ENCODE data around the gene ZWILCH.

The ZWILCH gene

DNA sequence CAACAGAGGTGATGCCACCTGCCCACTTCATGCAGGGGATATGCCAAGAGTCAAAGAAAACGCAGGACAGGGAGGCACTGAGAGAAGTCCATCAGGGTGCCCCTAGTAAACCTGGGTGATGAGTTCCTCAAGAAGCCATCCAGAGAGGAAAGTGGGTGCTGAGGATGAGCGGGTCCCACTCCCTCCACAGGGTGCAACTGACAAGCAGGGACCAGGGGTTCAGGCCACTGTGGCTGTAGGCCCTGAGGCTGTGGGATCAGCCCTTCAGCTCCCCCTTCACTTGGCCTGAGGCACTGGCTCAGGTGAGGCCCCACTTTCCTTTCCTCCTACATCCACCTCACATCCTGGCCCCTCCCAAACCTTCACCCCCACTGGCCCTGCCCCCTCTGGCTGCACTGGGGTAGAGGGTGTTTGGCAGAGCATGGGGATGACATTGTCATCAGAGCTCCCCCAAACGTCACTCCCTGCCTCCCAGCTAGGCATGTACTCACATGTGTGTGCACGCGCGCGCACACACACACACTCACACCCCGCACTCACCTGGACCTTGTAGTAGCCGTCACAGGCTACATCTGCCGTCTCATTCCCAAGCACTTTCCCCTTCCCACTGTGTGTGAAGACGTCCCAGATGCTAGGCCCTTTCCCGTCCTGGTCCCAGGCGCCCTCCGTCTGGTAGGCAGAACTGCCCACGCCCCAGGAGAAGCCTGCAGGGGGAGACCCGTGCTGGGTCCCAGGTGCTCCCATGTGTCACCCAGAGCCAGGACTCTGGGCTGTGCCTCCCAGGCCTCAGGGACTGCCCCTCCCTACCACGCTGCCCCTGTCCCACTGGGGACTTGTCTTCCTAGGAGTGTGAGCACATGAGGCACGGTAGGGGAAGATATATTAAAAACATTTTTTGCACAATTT is 59.3 kb downstream of the ZWILCH start:
- no peaks in the 10 kb centered on the region; the same call in 1 of the 2 replicates for H3K27me3 ChIP-seq (ENCODE audit: insufficient read depth, low read length)
- peaks cover 3% of the 10 kb centered on the region for H3K4me1 ChIP-seq (ENCODE audit: insufficient read depth, low read length, severe bottlenecking)
- H3K9me3 ChIP-seq (ENCODE audit: low read length), result no peaks in the 10 kb centered on the region
- no peaks in the 10 kb centered on the region for H4K20me1 ChIP-seq (ENCODE audit: insufficient read depth, low read length)
- no peak overlapping the region for H3K4me2 ChIP-seq (ENCODE audit: low read length)
- no peaks in the 10 kb centered on the region for H3K79me2 ChIP-seq (ENCODE audit: insufficient read depth, low read length)
- H3F3A ChIP-seq (ENCODE audit: insufficient read depth, low read length), result no peaks in the 10 kb centered on the region
- TF ChIP-seq, protein P1, sequence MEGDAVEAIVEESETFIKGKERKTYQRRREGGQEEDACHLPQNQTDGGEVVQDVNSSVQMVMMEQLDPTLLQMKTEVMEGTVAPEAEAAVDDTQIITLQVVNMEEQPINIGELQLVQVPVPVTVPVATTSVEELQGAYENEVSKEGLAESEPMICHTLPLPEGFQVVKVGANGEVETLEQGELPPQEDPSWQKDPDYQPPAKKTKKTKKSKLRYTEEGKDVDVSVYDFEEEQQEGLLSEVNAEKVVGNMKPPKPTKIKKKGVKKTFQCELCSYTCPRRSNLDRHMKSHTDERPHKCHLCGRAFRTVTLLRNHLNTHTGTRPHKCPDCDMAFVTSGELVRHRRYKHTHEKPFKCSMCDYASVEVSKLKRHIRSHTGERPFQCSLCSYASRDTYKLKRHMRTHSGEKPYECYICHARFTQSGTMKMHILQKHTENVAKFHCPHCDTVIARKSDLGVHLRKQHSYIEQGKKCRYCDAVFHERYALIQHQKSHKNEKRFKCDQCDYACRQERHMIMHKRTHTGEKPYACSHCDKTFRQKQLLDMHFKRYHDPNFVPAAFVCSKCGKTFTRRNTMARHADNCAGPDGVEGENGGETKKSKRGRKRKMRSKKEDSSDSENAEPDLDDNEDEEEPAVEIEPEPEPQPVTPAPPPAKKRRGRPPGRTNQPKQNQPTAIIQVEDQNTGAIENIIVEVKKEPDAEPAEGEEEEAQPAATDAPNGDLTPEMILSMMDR (IDR thresholded peaks at IDR 0.05; ENCODE audit: low read length), result no peak
- TF ChIP-seq EZH2 (IDR thresholded peaks at IDR 0.05; ENCODE audit: borderline replicate concordance, low read length), result no peak
- H3K9me2 ChIP-seq (ENCODE audit: low read depth, low read length), result no peaks in the 10 kb centered on the region
- no peak overlapping the region for H2AFZ ChIP-seq (ENCODE audit: low read length)
- H3K4me3 ChIP-seq (ENCODE audit: low read depth, low read length, poor library complexity, severe bottlenecking), result no peak overlapping the region
- no peak overlapping the region for H3K27ac ChIP-seq (ENCODE audit: low read depth, low read length, poor library complexity, severe bottlenecking)
- no peaks in the 10 kb centered on the region for H3K36me3 ChIP-seq (ENCODE audit: insufficient read depth, low read length)
- H3K9ac ChIP-seq (ENCODE audit: low read length), result no peak overlapping the region

DNA sequence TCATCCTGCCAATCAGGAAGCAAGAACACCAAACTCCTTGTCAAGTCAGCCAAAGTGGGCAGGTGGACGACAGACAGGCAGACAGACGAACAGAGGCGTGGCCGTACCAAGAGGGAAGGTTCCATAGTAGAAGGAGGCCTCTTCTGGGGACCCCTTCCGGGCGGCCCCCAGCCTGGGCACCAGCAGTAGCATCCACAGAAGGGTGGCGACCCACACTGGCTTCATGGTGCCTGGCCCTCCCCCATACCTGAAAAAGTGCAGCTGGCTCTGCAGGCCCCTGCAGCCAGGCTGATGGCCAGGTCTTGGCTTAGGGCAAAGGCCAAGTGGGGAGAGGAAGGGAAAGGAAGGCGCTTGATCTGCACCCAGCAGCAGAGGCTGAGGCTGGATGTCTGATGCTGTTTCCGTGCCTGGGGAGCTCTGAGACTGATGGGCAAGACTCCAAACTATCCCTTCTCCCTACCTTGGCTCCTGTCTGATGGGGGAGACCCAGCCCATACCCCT is 60.1 kb downstream of the ZWILCH start:
- H4K20me1 ChIP-seq (ENCODE audit: insufficient read depth, low read length), result no peaks in the 10 kb centered on the region
- no peak overlapping the region for H3K9ac ChIP-seq (ENCODE audit: low read length)
- no peak overlapping the region for H2AFZ ChIP-seq (ENCODE audit: low read length)
- no peak overlapping the region for H3K4me3 ChIP-seq (ENCODE audit: low read depth, low read length, poor library complexity, severe bottlenecking)
- TF ChIP-seq, protein P1 (IDR thresholded peaks at IDR 0.05; ENCODE audit: low read length), result no peak
- TF ChIP-seq EZH2 (IDR thresholded peaks at IDR 0.05; ENCODE audit: borderline replicate concordance, low read length), result no peak
- H3K4me2 ChIP-seq (ENCODE audit: low read length), result no peak overlapping the region
- no peaks in the 10 kb centered on the region for H3K79me2 ChIP-seq (ENCODE audit: insufficient read depth, low read length)
- H3K9me2 ChIP-seq (ENCODE audit: low read depth, low read length), result no peaks in the 10 kb centered on the region
- no peaks in the 10 kb centered on the region for H3K36me3 ChIP-seq (ENCODE audit: insufficient read depth, low read length)
- H3K4me1 ChIP-seq (ENCODE audit: insufficient read depth, low read length, severe bottlenecking), result peaks cover 3% of the 10 kb centered on the region
- H3K27me3 ChIP-seq (ENCODE audit: insufficient read depth, low read length), result no peaks in the 10 kb centered on the region; the same call in 1 of the 2 replicates
- no peak overlapping the region for H3K27ac ChIP-seq (ENCODE audit: low read depth, low read length, poor library complexity, severe bottlenecking)
- no peaks in the 10 kb centered on the region for H3F3A ChIP-seq (ENCODE audit: insufficient read depth, low read length)
- H3K9me3 ChIP-seq (ENCODE audit: low read length), result no peaks in the 10 kb centered on the region

DNA sequence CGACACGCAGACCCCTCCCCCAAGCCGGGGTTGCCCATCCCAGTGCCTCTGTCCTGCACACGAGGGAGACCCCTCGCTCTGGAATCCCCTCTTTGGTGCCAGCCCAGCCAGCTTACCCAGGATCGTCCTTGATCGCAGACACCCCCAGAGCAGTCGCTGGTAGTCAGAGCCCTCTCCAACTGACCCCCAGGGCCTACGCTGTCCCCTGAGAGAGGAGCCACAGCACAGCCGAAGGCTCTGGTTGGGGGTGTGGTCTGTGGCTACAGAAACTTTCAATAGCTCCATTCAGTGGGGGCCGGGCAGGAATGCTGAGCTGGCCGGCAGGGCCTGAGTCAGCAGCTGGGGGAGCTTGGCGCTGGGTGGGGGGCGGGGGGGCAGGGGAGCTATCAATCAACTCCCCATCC is 60.6 kb downstream of the ZWILCH start, which contains the start of gene LCTL:
TSS of gene LCTL (minus strand) at position 258 of the 404 bp plus-strand sequence. CDS start 633 bp downstream, outside the sequence.
- H3K4me2 ChIP-seq (ENCODE audit: low read length), result no peak within 1 kb of the TSS
- H3K4me3 ChIP-seq (ENCODE audit: low read depth, low read length, poor library complexity, severe bottlenecking), result no peak within 1 kb of the TSS
- H3K79me2 ChIP-seq (ENCODE audit: insufficient read depth, low read length), result no peaks in the 10 kb centered on the region
- no peaks in the 10 kb centered on the region for H3K9me2 ChIP-seq (ENCODE audit: low read depth, low read length)
- no peak within 1 kb of the TSS for H3K27ac ChIP-seq (ENCODE audit: low read depth, low read length, poor library complexity, severe bottlenecking)
- no peak within 1 kb of the TSS for H2AFZ ChIP-seq (ENCODE audit: low read length)
- no peaks in the 10 kb centered on the region; the same call in 1 of the 2 replicates for H3K27me3 ChIP-seq (ENCODE audit: insufficient read depth, low read length)
- no peak within 1 kb of the TSS for H3K9ac ChIP-seq (ENCODE audit: low read length)
- H3K36me3 ChIP-seq (ENCODE audit: insufficient read depth, low read length), result no peaks in the 10 kb centered on the region
- H3K4me1 ChIP-seq (ENCODE audit: insufficient read depth, low read length, severe bottlenecking), result peaks cover 3% of the 10 kb centered on the region
- no peak for TF ChIP-seq EZH2 (IDR thresholded peaks at IDR 0.05; ENCODE audit: borderline replicate concordance, low read length)
- TF ChIP-seq, protein P1 (IDR thresholded peaks at IDR 0.05; ENCODE audit: low read length), result no peak
- no peaks in the 10 kb centered on the region for H3F3A ChIP-seq (ENCODE audit: insufficient read depth, low read length)
- H3K9me3 ChIP-seq (ENCODE audit: low read length), result no peaks in the 10 kb centered on the region
- no peaks in the 10 kb centered on the region for H4K20me1 ChIP-seq (ENCODE audit: insufficient read depth, low read length)

Data from OCI-LY1 (cell line).